ENCODE data around the gene TESK2.
"Not testable (repeated sequence)": the region's sequence is repeated elsewhere in the genome, so short reads cannot be mapped to it uniquely, and the experiment has no call there.

TESK2 gene

DNA sequence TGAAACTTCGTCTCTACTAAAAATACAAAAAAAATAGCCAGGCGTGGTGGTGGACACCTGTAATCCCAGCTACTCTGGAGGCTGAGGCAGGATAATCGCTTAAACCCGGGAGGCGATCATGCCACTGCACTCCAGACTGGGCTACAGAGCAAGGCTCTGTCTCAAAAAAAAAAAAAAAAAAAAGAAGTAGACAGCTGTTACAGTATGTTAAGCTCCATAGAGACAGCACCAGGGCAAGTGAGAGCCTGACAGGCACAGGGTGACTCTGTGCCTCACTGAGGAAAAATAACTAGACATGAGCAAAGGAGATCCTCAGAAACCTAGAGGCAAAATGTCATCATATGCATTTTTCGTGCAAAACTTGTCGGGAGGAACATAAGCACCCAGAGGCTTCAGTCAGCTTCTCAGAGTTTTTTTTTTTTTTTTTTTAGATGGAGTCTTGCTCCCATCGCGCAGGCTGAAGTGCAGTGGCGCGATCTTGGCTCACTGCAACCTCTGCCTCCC is 39.7 kb upstream of the TESK2 start:
- Histone ChIP-seq H3K27ac (no peak overlapping the region), H2AFZ (no peak overlapping the region), H3K4me1 (no peaks in the 10 kb centered on the region), H3K79me2 (no peaks in the 10 kb centered on the region), H3K36me3 (ENCODE audit: control insufficient read depth, insufficient read depth, low read length) (no peaks in the 10 kb centered on the region), H3K27me3 (ENCODE audit: control insufficient read depth, insufficient read depth, low read length) (no peaks in the 10 kb centered on the region), H3K4me2 (ENCODE audit: low read length) (no peak overlapping the region), H3K4me3 (ENCODE audit: low read depth, low read length) (no peak overlapping the region), H3K9ac (no peak overlapping the region), H3K9me3 (ENCODE audit: control insufficient read depth, low read length) (no peaks in the 10 kb centered on the region)
- TF ChIP-seq, protein P1, sequence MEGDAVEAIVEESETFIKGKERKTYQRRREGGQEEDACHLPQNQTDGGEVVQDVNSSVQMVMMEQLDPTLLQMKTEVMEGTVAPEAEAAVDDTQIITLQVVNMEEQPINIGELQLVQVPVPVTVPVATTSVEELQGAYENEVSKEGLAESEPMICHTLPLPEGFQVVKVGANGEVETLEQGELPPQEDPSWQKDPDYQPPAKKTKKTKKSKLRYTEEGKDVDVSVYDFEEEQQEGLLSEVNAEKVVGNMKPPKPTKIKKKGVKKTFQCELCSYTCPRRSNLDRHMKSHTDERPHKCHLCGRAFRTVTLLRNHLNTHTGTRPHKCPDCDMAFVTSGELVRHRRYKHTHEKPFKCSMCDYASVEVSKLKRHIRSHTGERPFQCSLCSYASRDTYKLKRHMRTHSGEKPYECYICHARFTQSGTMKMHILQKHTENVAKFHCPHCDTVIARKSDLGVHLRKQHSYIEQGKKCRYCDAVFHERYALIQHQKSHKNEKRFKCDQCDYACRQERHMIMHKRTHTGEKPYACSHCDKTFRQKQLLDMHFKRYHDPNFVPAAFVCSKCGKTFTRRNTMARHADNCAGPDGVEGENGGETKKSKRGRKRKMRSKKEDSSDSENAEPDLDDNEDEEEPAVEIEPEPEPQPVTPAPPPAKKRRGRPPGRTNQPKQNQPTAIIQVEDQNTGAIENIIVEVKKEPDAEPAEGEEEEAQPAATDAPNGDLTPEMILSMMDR (IDR thresholded peaks at IDR 0.05), result no peak

- Histone ChIP-seq H3K9me3 (ENCODE audit: control insufficient read depth, low read length) (no peaks in the 10 kb centered on the region), H3K4me1 (no peaks in the 10 kb centered on the region), H3K36me3 (ENCODE audit: control insufficient read depth, insufficient read depth, low read length) (no peaks in the 10 kb centered on the region), H3K4me2 (ENCODE audit: low read length) (no peak overlapping the region), H3K4me3 (ENCODE audit: low read depth, low read length) (no peak overlapping the region), H3K9ac (no peak overlapping the region), H3K27me3 (ENCODE audit: control insufficient read depth, insufficient read depth, low read length) (no peaks in the 10 kb centered on the region), H3K79me2 (no peaks in the 10 kb centered on the region), H2AFZ (no peak overlapping the region), H3K27ac (no peak overlapping the region)
- TF ChIP-seq, protein P1 (IDR thresholded peaks at IDR 0.05), result no peak
Measured at GRCh38 chr1:45526135-45526644, 35.2 kb upstream of the TESK2 start.

GRCh38 chr1:45523975-45524374 is 33.0 kb upstream of the TESK2 start:
- not testable (repeated sequence) for H3K9ac ChIP-seq; H3K4me1 ChIP-seq; H2AFZ ChIP-seq; H3K27ac ChIP-seq; H3K4me2 ChIP-seq (ENCODE audit: low read length); H3K36me3 ChIP-seq (ENCODE audit: control insufficient read depth, insufficient read depth, low read length); H3K27me3 ChIP-seq (ENCODE audit: control insufficient read depth, insufficient read depth, low read length); H3K4me3 ChIP-seq (ENCODE audit: low read depth, low read length); H3K79me2 ChIP-seq; H3K9me3 ChIP-seq (ENCODE audit: control insufficient read depth, low read length)

DNA sequence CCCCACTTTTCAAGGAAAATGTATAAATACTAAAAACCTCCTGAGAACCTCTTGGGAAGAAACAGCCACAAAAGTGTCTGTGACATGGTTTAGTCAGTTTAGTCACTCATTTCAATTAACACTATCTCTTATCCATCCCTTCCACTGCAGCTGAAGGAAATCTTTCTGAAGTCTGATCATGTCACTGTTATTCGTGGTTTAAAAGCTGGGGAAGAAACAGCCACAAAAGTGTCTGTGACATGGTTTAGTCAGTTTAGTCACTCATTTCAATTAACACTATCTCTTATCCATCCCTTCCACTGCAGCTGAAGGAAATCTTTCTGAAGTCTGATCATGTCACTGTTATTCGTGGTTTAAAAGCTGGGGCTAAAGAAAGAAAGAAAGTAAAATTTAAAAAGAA is 32.6 kb upstream of the TESK2 start:
- not testable (repeated sequence) for H3K4me3 ChIP-seq (ENCODE audit: low read depth, low read length); H3K9me3 ChIP-seq (ENCODE audit: control insufficient read depth, low read length); H3K36me3 ChIP-seq (ENCODE audit: control insufficient read depth, insufficient read depth, low read length); H3K27ac ChIP-seq; H3K79me2 ChIP-seq; H3K27me3 ChIP-seq (ENCODE audit: control insufficient read depth, insufficient read depth, low read length); H2AFZ ChIP-seq; H3K9ac ChIP-seq; H3K4me1 ChIP-seq; H3K4me2 ChIP-seq (ENCODE audit: low read length)

GRCh38 chr1:45522324-45523104 is 31.6 kb upstream of the TESK2 start:
- H3K4me1 ChIP-seq, result no peaks in the 10 kb centered on the region
- peak overlapping the region; percentile 76 for H3K27ac ChIP-seq
- H2AFZ ChIP-seq, result peak overlapping the region; percentile 90
- no peaks in the 10 kb centered on the region for H3K27me3 ChIP-seq (ENCODE audit: control insufficient read depth, insufficient read depth, low read length)
- no peak overlapping the region for H3K9ac ChIP-seq
- TF ChIP-seq, protein P1 (IDR thresholded peaks at IDR 0.05), result no peak
- peak overlapping the region; percentile 77 for H3K4me2 ChIP-seq (ENCODE audit: low read length)
- no peaks in the 10 kb centered on the region for H3K79me2 ChIP-seq
- H3K36me3 ChIP-seq (ENCODE audit: control insufficient read depth, insufficient read depth, low read length), result no peaks in the 10 kb centered on the region
- H3K4me3 ChIP-seq (ENCODE audit: low read depth, low read length), result peak overlapping the region; percentile 86
- H3K9me3 ChIP-seq (ENCODE audit: control insufficient read depth, low read length), result no peaks in the 10 kb centered on the region
